ENCODE data around the gene ZNF813. TPM values are rescaled to one million over a fixed set of nuclear protein-coding genes. Genes with fewer than 3 reads are reported as not detected.
A peak's percentile ranks its signal among the peaks of the same experiment; 100 is the strongest.

ZNF813 gene
- polyA plus RNA-seq, 4 donors, result 0.45 to 7.6 (median 1.1) TPM

DNA sequence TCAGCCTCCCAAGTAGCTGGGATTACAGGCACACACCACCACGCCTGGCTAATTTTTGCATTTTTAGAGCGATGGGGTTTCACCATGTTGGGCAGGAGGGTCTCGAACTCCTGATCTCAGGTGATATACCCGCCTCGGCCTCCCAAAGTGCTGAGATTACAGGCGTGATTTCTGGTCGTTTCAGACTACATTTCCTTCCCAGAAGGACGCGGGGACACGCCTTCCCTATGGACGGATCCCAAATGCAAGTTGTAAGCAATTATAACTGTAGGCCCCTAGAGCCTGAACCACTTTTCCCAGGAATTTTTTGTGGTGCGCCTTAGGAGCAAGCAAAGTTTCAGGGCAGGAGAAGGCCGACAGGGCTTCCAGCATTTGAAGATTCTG is 52.6 kb downstream of the ZNF813 start:
- DNase-seq (no peak), FAIRE-seq (no peak)
- Histone ChIP-seq H3K4me3 (ENCODE audit: low read depth in 1 of 3, low read length in 3 of 3) (peak overlapping the region; percentile 36 to 63 (median 41)), H3K9me3 (ENCODE audit: control insufficient read depth in 2 of 2, insufficient read depth in 1 of 2, low read depth in 1 of 2, low read length in 1 of 2) (peaks cover 0 to 19% of the 10 kb centered on the region in 2 donors), H3K4me1 (ENCODE audit: control insufficient read depth in 3 of 3, insufficient read depth in 2 of 3, low read depth in 1 of 3, low read length in 2 of 3) (peaks cover 0 to 6% (median 0%) of the 10 kb centered on the region in 3 donors), H3K27ac (ENCODE audit: low read depth in 1 of 3, low read length in 2 of 3) (peak overlapping the region; percentile 16 to 92 (median 85)), H3K27me3 (ENCODE audit: control insufficient read depth in 3 of 3, insufficient read depth in 3 of 3, low read length in 3 of 3) (no peaks in the 10 kb centered on the region), H3K36me3 (ENCODE audit: control insufficient read depth in 3 of 3, insufficient read depth in 2 of 3, low read depth in 1 of 3, low read length in 3 of 3) (no peaks in the 10 kb centered on the region)
- WGBS, 3 donors, result 64 to 84% (median 83%) methylated on average over 13 of the region's 13 CpGs

DNA sequence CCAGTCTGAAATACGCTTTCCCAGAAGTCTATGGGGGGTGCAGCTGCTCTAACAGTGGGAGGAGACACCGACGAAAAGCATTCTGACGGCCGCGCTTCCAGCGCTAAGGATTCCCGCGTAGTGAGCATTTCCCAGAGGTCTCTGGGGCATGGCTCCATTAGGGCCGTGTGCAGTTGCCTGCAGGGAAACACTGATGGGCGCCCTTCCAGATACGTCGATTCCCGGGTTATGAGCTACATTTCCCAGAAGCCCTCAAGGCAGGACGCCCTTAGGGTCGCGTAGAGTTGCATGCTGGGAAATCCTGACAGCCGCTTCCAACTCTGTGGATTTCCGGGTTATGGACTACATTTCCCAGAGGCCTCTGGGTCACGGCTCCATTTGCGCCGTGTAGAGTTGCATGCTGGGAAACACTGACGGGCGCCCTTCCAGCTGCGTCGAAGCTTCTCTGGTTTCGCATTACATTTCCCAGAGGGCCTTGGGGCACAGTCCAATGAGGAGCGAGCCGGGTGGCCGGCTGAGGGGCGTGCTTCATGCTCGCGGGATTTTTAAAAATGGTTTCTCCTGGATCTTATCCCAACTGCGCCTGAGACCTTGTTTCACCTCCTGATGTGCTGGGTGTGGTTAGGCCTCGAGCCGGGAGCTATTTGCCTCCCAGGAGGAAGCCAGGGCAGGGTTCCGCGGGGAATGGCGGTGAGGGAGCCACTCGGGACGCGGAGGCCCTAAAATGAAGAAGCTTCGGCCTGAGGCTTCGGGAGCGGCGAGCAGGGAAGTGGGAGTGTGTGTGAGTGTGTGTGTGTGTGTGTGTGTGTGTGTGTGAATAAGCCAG is 53.2 kb downstream of the ZNF813 start:
- DNase-seq (peak; percentile 98 to 99), FAIRE-seq (no peak)
- no peaks in the 10 kb centered on the region for H3K27me3 ChIP-seq (ENCODE audit: control insufficient read depth in 3 of 3, insufficient read depth in 3 of 3, low read length in 3 of 3)
- H3K9me3 ChIP-seq (ENCODE audit: control insufficient read depth in 2 of 2, insufficient read depth in 1 of 2, low read depth in 1 of 2, low read length in 1 of 2), result peaks cover 0 to 19% of the 10 kb centered on the region in 2 donors
- H3K4me3 ChIP-seq (ENCODE audit: low read depth in 1 of 3, low read length in 3 of 3), result peak overlapping the region; percentile 50 to 67 (median 63)
- H3K4me1 ChIP-seq (ENCODE audit: control insufficient read depth in 3 of 3, insufficient read depth in 2 of 3, low read depth in 1 of 3, low read length in 2 of 3), result peaks cover 0 to 6% (median 0%) of the 10 kb centered on the region in 3 donors
- WGBS, 3 donors, result 1 to 3% (median 2%) methylated on average over 46 of the region's 46 CpGs
- no peaks in the 10 kb centered on the region for H3K36me3 ChIP-seq (ENCODE audit: control insufficient read depth in 3 of 3, insufficient read depth in 2 of 3, low read depth in 1 of 3, low read length in 3 of 3)
- peak overlapping the region; percentile 16 to 92 (median 85) for H3K27ac ChIP-seq (ENCODE audit: low read depth in 1 of 3, low read length in 2 of 3)

DNA sequence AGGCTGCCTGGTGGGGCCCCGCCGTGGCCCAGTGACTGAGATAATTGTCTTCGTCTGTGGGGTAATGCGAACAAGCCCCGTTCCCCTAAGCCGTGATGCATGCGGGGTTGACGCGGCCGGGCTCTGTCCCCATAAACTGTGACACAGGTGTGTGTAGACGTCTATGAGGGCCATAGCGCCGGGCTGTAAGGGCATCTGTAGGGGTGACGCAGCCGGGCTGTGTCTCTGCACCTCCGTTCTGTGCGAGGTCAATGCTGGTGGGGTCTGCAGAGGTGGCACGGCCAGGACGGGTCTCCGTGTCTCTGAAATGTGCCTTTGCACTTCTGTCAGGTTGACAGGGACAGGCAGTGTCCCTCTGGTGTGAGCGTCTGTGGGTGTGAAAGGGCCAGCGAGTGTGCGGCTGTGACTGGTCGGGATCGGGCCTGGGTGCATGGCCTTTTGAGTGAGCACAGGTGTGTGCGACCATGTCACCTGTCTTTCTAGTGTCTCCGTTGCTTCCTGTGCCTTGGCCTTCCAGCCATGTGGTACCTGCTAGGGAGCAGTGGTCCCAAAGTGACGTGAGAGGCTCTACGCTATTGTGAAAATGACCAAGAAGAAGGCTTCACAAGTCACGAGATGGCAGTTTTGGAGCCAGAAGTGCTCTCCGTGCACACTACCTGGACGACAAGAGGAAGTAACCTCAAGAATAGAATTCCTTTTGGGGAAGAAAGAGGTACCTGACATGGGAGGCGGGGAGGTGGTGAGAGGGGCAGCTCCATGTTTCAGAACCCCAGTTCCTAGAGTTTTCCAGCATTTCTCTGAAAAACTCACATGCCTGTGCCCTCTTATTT is 54.1 kb downstream of the ZNF813 start:
- peaks cover 0 to 19% of the 10 kb centered on the region in 2 donors for H3K9me3 ChIP-seq (ENCODE audit: control insufficient read depth in 2 of 2, insufficient read depth in 1 of 2, low read depth in 1 of 2, low read length in 1 of 2)
- H3K36me3 ChIP-seq (ENCODE audit: control insufficient read depth in 3 of 3, insufficient read depth in 2 of 3, low read depth in 1 of 3, low read length in 3 of 3), result no peaks in the 10 kb centered on the region
- H3K27ac ChIP-seq (ENCODE audit: low read depth in 1 of 3, low read length in 2 of 3), result peak overlapping the region in 1 of 3 donors; percentile 85
- no peak for DNase-seq
- no peaks in the 10 kb centered on the region for H3K27me3 ChIP-seq (ENCODE audit: control insufficient read depth in 3 of 3, insufficient read depth in 3 of 3, low read length in 3 of 3)
- 21 to 30% (median 30%) methylated on average over 33 of the region's 33 CpGs for WGBS, 3 donors
- H3K4me3 ChIP-seq (ENCODE audit: low read depth in 1 of 3, low read length in 3 of 3), result peak overlapping the region; percentile 50 to 67 (median 63)
- no peak for FAIRE-seq
- H3K4me1 ChIP-seq (ENCODE audit: control insufficient read depth in 3 of 3, insufficient read depth in 2 of 3, low read depth in 1 of 3, low read length in 2 of 3), result peaks cover 0 to 6% (median 0%) of the 10 kb centered on the region in 3 donors

DNA sequence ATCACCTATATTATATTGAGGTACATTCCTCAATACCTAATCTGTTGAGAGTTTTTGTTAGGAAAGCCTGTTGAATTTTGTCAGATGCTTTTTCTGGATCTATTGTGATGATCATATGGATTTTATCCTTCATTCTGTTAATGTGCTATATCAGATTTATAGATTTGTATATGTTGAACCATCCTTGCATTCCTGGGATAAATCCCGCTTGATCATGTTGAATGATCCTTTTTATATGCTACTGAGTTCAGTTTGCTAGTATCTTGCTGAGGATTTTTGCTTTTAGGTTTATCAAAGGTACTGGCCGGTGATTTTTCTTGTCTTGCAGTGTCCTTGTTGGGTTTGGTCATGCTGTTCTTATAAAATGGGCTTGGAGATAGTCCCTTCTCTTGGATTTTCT is 58.4 kb downstream of the ZNF813 start:
- H3K4me3 ChIP-seq (ENCODE audit: low read depth in 1 of 3, low read length in 3 of 3), result no peak overlapping the region
- 97 to 100% (median 100%) methylated on average over 2 of the region's 2 CpGs for WGBS, 3 donors

DNA sequence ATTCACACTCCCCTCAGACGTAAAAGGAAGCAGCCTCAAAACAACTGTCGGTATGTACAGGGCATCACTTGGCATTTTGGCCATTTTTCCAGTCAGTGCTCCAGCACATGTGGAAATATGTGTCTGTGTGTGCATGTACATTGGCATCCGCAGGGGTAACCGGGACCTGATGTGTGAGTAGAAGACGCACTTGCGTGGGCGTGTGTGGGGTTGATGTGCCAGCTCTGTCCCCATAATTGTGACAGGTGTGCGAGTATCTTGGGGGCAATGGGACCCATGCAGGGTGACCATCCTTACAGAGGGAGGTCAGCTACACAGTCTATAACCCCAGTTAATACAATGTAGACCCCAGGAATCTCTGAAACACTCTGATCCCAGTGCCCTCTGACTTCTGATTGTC is 63.1 kb downstream of the ZNF813 start:
- H3K4me3 ChIP-seq (ENCODE audit: low read depth in 1 of 3, low read length in 3 of 3), result no peak overlapping the region
- FAIRE-seq (no peak), DNase-seq (no peak)
- 89 to 96% (median 94%) methylated on average over 8 of the region's 8 CpGs for WGBS, 3 donors
- H3K9me3 ChIP-seq (ENCODE audit: control insufficient read depth in 2 of 2, insufficient read depth in 1 of 2, low read depth in 1 of 2, low read length in 1 of 2), result no peaks in the 10 kb centered on the region
- no peaks in the 10 kb centered on the region for H3K36me3 ChIP-seq (ENCODE audit: control insufficient read depth in 3 of 3, insufficient read depth in 2 of 3, low read depth in 1 of 3, low read length in 3 of 3)
- peaks cover 0 to 4% (median 0%) of the 10 kb centered on the region in 3 donors for H3K4me1 ChIP-seq (ENCODE audit: control insufficient read depth in 3 of 3, insufficient read depth in 2 of 3, low read depth in 1 of 3, low read length in 2 of 3)
- H3K27me3 ChIP-seq (ENCODE audit: control insufficient read depth in 3 of 3, insufficient read depth in 3 of 3, low read length in 3 of 3), result no peaks in the 10 kb centered on the region
- H3K27ac ChIP-seq (ENCODE audit: low read depth in 1 of 3, low read length in 2 of 3), result no peak overlapping the region

More for the DNA sequence above, 58.4 kb downstream of the ZNF813 start:
- no peaks in the 10 kb centered on the region for H3K27me3 ChIP-seq (ENCODE audit: control insufficient read depth in 3 of 3, insufficient read depth in 3 of 3, low read length in 3 of 3)
- no peaks in the 10 kb centered on the region for H3K4me1 ChIP-seq (ENCODE audit: control insufficient read depth in 3 of 3, insufficient read depth in 2 of 3, low read depth in 1 of 3, low read length in 2 of 3)
- H3K27ac ChIP-seq (ENCODE audit: low read depth in 1 of 3, low read length in 2 of 3), result no peak overlapping the region
- H3K9me3 ChIP-seq (ENCODE audit: control insufficient read depth in 2 of 2, insufficient read depth in 1 of 2, low read depth in 1 of 2, low read length in 1 of 2), result no peaks in the 10 kb centered on the region
- FAIRE-seq (no peak), DNase-seq (no peak)
- no peaks in the 10 kb centered on the region for H3K36me3 ChIP-seq (ENCODE audit: control insufficient read depth in 3 of 3, insufficient read depth in 2 of 3, low read depth in 1 of 3, low read length in 3 of 3)

DNA sequence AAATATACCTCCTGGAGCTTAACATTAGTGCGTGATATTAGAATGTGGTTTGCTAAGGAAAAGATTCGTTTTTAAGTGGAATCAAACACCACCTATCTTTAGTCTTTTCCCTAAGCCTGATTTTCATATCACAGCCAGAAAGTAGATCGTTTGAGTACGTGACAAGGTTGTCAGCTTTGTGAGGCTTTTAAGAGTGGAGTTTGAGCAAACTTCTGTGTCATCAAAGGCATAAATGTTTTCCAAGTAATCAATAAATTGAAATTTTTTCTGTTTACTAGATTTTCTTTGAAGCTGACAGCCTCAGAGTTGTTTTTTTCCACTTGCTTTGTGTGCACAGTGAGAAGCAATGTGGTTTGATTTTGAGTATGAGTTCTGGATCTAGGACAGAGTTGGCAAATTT is 63.9 kb downstream of the ZNF813 start:
- Histone ChIP-seq H3K27me3 (ENCODE audit: control insufficient read depth in 3 of 3, insufficient read depth in 3 of 3, low read length in 3 of 3) (no peaks in the 10 kb centered on the region), H3K27ac (ENCODE audit: low read depth in 1 of 3, low read length in 2 of 3) (no peak overlapping the region), H3K4me3 (ENCODE audit: low read depth in 1 of 3, low read length in 3 of 3) (no peak overlapping the region), H3K36me3 (ENCODE audit: control insufficient read depth in 3 of 3, insufficient read depth in 2 of 3, low read depth in 1 of 3, low read length in 3 of 3) (no peaks in the 10 kb centered on the region), H3K4me1 (ENCODE audit: control insufficient read depth in 3 of 3, insufficient read depth in 2 of 3, low read depth in 1 of 3, low read length in 2 of 3) (peaks cover 0 to 4% (median 0%) of the 10 kb centered on the region in 3 donors), H3K9me3 (ENCODE audit: control insufficient read depth in 2 of 2, insufficient read depth in 1 of 2, low read depth in 1 of 2, low read length in 1 of 2) (no peaks in the 10 kb centered on the region)
- DNase-seq (no peak), FAIRE-seq (no peak)
- 74 to 85% (median 83%) methylated on average over 4 of the region's 4 CpGs for WGBS, 3 donors

DNA sequence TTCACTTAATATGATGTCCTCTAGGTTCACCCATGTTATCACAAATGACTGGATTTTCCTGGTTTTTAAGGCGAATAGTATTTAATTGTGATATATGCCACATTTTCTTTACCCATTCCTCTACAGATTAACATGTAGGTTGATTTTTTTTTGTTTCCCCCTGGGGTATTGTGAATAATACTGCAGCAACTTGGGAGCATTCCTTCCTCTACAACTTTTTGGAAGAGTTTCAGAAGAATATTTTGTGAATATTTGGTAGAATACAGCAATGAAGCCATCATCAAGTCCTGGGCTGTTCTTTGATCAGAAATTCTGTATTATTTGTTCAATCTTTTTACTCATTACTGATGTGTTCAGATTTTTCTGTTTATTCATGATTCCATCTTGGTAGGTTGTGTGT is 64.8 kb downstream of the ZNF813 start:
- Histone ChIP-seq H3K9me3 (ENCODE audit: control insufficient read depth in 2 of 2, insufficient read depth in 1 of 2, low read depth in 1 of 2, low read length in 1 of 2) (no peaks in the 10 kb centered on the region), H3K27me3 (ENCODE audit: control insufficient read depth in 3 of 3, insufficient read depth in 3 of 3, low read length in 3 of 3) (no peaks in the 10 kb centered on the region), H3K36me3 (ENCODE audit: control insufficient read depth in 3 of 3, insufficient read depth in 2 of 3, low read depth in 1 of 3, low read length in 3 of 3) (no peaks in the 10 kb centered on the region), H3K4me3 (ENCODE audit: low read depth in 1 of 3, low read length in 3 of 3) (no peak overlapping the region), H3K27ac (ENCODE audit: low read depth in 1 of 3, low read length in 2 of 3) (no peak overlapping the region), H3K4me1 (ENCODE audit: control insufficient read depth in 3 of 3, insufficient read depth in 2 of 3, low read depth in 1 of 3, low read length in 2 of 3) (peaks cover 0 to 6% (median 0%) of the 10 kb centered on the region in 3 donors)
- no peak for FAIRE-seq
- no peak for DNase-seq
- WGBS, 3 donors, result 96 to 97% (median 96%) methylated on average over 1 of the region's 1 CpG

DNA sequence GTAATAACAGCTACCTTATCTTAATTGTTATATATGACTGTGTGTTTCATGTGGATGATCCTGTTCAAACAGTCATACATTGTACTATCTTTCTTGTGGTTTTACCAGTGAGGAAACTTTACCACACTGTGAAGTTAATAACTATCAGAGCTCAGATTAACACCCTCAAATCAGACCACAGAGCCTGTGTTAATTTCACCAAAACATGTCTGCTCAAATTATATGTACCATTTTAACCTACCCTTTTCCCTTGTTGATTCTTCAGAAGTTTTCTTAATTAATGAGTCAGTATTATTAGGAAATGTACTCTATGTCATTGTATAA is 68.7 kb downstream of the ZNF813 start:
- no peaks in the 10 kb centered on the region for H3K9me3 ChIP-seq (ENCODE audit: control insufficient read depth in 2 of 2, insufficient read depth in 1 of 2, low read depth in 1 of 2, low read length in 1 of 2)
- FAIRE-seq (no peak), DNase-seq (peak in 1 of 2 donors; percentile 41)
- H3K27ac ChIP-seq (ENCODE audit: low read depth in 1 of 3, low read length in 2 of 3), result peak overlapping the region in 1 of 3 donors; percentile 71
- no peaks in the 10 kb centered on the region for H3K27me3 ChIP-seq (ENCODE audit: control insufficient read depth in 3 of 3, insufficient read depth in 3 of 3, low read length in 3 of 3)
- peaks cover 0 to 6% (median 0%) of the 10 kb centered on the region in 3 donors for H3K4me1 ChIP-seq (ENCODE audit: control insufficient read depth in 3 of 3, insufficient read depth in 2 of 3, low read depth in 1 of 3, low read length in 2 of 3)
- no peak overlapping the region for H3K4me3 ChIP-seq (ENCODE audit: low read depth in 1 of 3, low read length in 3 of 3)
- peaks cover 0 to 2% (median 2%) of the 10 kb centered on the region in 3 donors for H3K36me3 ChIP-seq (ENCODE audit: control insufficient read depth in 3 of 3, insufficient read depth in 2 of 3, low read depth in 1 of 3, low read length in 3 of 3)
